Stimulated activated naive B cell treated with anti-CD40 and anti-IgM and Interleukin-4, amounts not matched to agents 10 μg/mL and 1 μg/mL and 100 μg/mL, for 72 hours (primary cell): Measurements from ENCODE around the gene OR2W1.
A peak's percentile ranks its signal among the peaks of the same experiment; 100 is the strongest.

Experiments used
- ATAC-seq, 2 donors: fragments of 150-1000 bp; cut with Tn5 transposase; replicated peaks; 2 replicates each; pipeline ENCODE4 v1.10.0; 2021; ENCODE audit warnings: moderate library complexity in 1 of 2
- DNase-seq: peaks from one replicate; pipeline ENCODE4 v3.0.0; 2021
- H3K27ac Mint-ChIP-seq: one replicate; pipeline ENCODE4 v1.8.0; 2022; ENCODE audit warnings: mild to moderate bottlenecking, mixed read lengths
- H3K27me3 Mint-ChIP-seq, 2 donors: one replicate each; pipeline ENCODE4 v1.8.0; 2022; ENCODE audit warnings: mixed read lengths in 2 of 2
- H3K36me3 Mint-ChIP-seq, 2 donors: one replicate each; pipeline ENCODE4 v1.8.0; 2022; ENCODE audit warnings: mixed read lengths in 2 of 2, mild to moderate bottlenecking in 1 of 2
- H3K4me1 Mint-ChIP-seq, 2 donors: one replicate each; pipeline ENCODE4 v1.8.0; 2022; ENCODE audit warnings: mixed read lengths in 2 of 2, mild to moderate bottlenecking in 1 of 2
- H3K4me3 Mint-ChIP-seq, 2 donors: one replicate each; pipeline ENCODE4 v1.8.0; 2022; ENCODE audit warnings: mild to moderate bottlenecking in 2 of 2, mixed read lengths in 2 of 2, moderate library complexity in 1 of 2
- H3K9me3 Mint-ChIP-seq, 2 donors: one replicate each; pipeline ENCODE4 v1.8.0; 2022; ENCODE audit warnings: mixed read lengths in 2 of 2, mild to moderate bottlenecking in 1 of 2

Gene OR2W1, protein sequence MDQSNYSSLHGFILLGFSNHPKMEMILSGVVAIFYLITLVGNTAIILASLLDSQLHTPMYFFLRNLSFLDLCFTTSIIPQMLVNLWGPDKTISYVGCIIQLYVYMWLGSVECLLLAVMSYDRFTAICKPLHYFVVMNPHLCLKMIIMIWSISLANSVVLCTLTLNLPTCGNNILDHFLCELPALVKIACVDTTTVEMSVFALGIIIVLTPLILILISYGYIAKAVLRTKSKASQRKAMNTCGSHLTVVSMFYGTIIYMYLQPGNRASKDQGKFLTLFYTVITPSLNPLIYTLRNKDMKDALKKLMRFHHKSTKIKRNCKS

DNA sequence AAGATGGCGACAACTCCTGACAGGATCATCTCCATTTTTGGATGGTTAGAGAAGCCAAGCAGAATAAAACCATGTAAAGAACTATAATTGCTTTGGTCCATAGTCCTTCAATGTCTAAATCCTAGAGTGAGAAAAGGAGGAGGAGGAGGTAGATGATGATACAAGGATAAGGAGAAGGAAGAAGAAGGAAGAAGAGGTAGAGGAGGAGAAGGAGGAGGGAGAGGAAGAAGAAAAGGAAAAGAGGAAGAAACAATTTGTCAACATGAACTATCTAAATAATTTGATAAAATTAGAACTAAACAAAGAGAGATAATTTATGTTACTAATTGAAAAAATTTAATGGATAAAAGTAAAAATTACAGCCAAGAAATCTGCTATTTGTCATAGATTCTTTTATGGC lies at the start of gene OR2W1:
OR2W1 (minus strand) TSS at position 101 of the 400 bp plus-strand sequence; CDS start at position 101, 0 bp downstream.
- Mint-ChIP-seq H3K27ac (no peak within 1 kb of the TSS), H3K9me3 (peaks cover 0 to 6% of the 10 kb centered on the region in 2 donors), H3K4me3 (no peak within 1 kb of the TSS), H3K4me1 (no peaks in the 10 kb centered on the region), H3K36me3 (no peaks in the 10 kb centered on the region), H3K27me3 (peaks cover 19 to 43% of the 10 kb centered on the region in 2 donors)
- DNase-seq (no peak), ATAC-seq (no peak)

DNA sequence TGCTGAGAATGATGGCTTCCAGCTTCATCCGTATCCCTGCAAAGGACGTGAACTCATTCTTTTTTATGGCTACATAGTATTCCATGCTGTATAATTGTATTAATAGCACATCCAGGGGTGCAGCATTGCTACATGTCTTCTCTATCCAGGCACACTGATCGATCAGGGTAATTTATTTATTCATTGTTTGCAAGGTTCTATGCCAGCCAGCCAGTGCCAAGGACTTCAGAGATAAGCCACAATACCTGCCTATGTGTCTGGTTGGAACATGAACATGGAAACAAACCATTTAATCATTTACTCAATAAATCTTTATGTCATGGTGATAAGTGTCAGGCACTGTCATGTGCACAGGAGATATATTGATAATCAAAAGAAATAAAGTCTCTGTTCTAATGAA lies 48.0 kb upstream of the OR2W1 start:
- DNase-seq (no peak), ATAC-seq (no peak)
- Mint-ChIP-seq H3K27me3 (peaks cover 15 to 18% of the 10 kb centered on the region in 2 donors), H3K36me3 (no peaks in the 10 kb centered on the region), H3K4me3 (no peak overlapping the region), H3K9me3 (peaks cover 0 to 3% of the 10 kb centered on the region in 2 donors), H3K4me1 (no peaks in the 10 kb centered on the region), H3K27ac (no peak overlapping the region)

DNA sequence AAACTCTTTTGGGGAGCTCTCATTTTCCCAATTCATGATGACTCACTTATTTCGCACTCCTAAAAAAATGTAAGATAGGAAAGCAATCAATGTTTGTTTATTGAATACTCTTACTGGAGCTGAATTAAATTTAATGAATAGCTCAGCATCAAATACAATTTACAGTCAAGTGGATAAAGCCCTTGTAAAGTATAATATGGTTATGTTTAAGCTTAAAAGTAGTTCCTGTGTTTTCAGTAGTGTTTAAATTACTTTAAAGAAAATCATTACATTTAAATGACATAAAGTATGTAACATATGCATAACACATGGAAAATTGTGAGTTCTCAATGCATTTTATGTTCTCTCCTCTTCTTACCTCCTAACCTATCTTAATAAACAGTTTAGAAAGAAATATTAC lies 42.2 kb upstream of the OR2W1 start, which contains the start of gene OR2B3:
OR2B3 (minus strand) TSS at position 101 of the 400 bp plus-strand sequence; CDS start at position 36, 65 bp downstream.
- Mint-ChIP-seq H3K36me3 (no peaks in the 10 kb centered on the region), H3K4me3 (no peak within 1 kb of the TSS), H3K27ac (no peak within 1 kb of the TSS), H3K9me3 (peaks cover 0 to 2% of the 10 kb centered on the region in 2 donors), H3K27me3 (peaks cover 15 to 34% of the 10 kb centered on the region in 2 donors), H3K4me1 (no peaks in the 10 kb centered on the region)
- ATAC-seq (no peak), DNase-seq (no peak)

DNA sequence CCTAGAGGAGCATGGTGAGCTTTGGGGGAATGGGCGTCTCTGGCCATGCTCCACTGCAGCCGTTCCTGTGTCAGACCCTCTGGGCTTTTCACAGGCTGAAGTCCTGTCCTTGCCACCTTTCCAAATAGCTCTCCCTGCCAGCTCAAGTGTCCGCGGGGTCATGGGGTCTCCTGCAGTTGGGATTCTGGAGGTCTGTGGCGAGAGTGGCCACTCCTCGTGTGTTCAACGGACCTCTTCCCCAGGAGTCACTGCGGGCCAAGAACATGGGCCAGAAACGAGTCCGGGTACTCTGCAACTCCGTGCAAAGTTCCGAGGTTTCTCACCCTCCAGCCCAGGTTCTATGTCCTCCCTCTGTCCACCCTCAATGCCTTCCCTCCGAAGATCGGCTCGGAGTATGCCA lies 37.5 kb upstream of the OR2W1 start:
- no peak for DNase-seq
- peaks cover 0 to 2% of the 10 kb centered on the region in 2 donors for H3K9me3 Mint-ChIP-seq
- H3K27ac Mint-ChIP-seq: no peak overlapping the region
- H3K36me3 Mint-ChIP-seq: no peaks in the 10 kb centered on the region
- ATAC-seq: no peak
- no peak overlapping the region for H3K4me3 Mint-ChIP-seq
- no peaks in the 10 kb centered on the region for H3K4me1 Mint-ChIP-seq
- H3K27me3 Mint-ChIP-seq: peaks cover 21 to 33% of the 10 kb centered on the region in 2 donors

DNA sequence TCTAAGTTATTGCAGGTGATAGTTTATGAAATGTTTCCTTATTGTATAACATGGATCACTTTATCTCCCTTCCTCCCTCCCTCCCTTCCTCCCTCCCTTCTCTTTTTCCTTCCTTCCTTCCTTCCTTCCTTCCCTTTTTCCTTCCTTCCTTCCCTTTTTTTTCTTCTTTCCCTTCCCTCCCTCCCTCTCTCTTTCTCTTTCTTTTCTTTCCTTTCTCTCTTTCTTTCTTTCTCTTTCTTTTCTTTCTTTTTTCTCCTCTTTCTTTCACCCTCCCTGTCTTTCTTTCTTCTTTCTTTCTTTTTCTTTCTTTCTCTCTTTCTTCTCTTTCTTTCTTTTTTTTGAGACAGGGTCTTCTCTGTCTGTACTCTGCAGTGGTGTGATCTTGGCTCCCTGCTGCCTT lies 36.3 kb upstream of the OR2W1 start:
- no peak overlapping the region for H3K4me3 Mint-ChIP-seq
- DNase-seq (no peak), ATAC-seq (no peak)
- no peaks in the 10 kb centered on the region for H3K36me3 Mint-ChIP-seq
- no peak overlapping the region for H3K27ac Mint-ChIP-seq
- peaks cover 0 to 2% of the 10 kb centered on the region in 2 donors for H3K9me3 Mint-ChIP-seq
- no peaks in the 10 kb centered on the region for H3K4me1 Mint-ChIP-seq
- H3K27me3 Mint-ChIP-seq: peaks cover 21 to 33% of the 10 kb centered on the region in 2 donors

DNA sequence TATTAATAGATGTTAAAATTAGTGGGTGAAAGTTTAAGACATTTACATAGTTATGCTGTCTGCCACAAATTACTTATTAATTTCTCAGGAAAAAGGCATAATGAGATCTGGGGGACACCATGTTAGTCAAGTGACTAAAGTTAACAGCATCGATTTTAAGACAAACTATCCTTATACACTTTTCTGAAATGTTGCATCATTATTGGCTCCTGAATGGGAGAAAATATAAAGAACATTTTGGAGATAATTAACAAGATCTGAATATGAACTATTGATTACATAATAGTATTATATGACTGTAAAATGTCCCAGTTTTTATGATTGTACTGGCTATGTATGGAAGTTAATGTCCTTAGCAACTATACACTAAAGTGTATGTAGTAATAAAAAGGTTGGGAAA lies 34.2 kb upstream of the OR2W1 start:
- Mint-ChIP-seq H3K9me3 (peaks cover 0 to 2% of the 10 kb centered on the region in 2 donors), H3K27ac (no peak overlapping the region), H3K36me3 (no peaks in the 10 kb centered on the region), H3K27me3 (peaks cover 18 to 23% of the 10 kb centered on the region in 2 donors), H3K4me3 (no peak overlapping the region), H3K4me1 (no peaks in the 10 kb centered on the region)
- ATAC-seq: no peak
- no peak for DNase-seq

DNA sequence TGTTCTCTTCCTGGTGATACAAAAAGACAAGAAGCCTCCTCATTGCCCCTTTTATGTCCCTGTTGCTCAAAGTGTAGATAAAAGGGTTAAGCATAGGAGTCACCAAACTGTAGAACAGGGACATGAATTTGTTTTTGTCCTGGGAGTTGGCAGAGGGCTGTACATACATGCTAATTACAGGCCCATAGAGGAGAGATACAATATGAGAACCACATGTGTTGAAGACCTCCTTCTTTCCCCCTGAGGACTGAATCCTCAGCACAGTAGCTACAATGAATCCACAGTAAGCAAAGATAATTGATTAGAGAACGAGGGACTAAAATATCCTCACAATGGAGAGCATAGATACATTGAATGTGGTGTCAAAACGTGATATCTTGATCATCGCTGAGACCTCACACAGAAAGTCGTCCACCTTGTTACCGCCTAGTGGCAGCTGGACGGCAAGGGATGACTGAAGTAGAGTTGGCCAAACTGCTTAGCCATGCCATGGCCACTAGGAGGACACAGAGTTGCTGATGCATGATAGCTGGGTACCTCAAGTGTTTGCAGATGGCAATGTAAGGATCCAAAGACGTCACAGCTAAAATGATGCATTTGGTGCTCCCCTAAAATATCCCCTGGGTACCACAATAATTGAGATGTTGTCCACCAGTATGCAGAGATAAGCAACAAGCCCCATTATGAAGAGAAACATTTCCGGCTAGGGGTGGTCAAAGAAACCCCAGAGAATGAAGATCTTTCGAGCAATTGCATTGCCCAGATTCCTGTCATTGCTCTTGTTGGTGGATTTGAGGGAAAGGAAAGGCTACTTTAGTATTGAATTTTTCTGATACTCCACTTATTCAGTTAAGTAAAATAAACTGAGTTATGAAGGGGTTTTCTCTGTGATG lies 27.1 kb upstream of the OR2W1 start:
- Mint-ChIP-seq H3K36me3 (no peaks in the 10 kb centered on the region), H3K27ac (no peak overlapping the region), H3K4me3 (no peak overlapping the region), H3K9me3 (peaks cover 3 to 4% of the 10 kb centered on the region in 2 donors), H3K27me3 (peaks cover 23 to 24% of the 10 kb centered on the region in 2 donors), H3K4me1 (no peaks in the 10 kb centered on the region)
- peak; percentile 66 to 81 for ATAC-seq
- peak; percentile 2 for DNase-seq

DNA sequence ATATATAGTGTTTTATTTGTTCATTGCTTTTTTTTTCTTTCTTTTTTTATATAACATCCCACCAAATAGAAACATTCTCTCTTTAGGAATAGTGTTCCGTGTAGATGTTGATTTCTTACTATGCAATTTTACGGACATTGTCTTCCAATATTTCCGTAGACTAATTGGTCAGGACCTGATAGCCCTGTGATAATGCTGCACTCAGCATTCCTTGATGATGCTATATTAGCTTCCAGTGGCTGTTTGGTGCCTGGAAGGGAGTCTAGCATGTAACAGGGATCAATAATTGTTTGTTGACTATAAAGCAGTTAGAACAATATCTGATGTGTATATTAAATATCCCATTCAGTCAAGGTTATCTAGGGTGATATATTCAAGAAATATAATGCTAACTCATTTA lies 6.7 kb upstream of the OR2W1 start:
- H3K4me1 Mint-ChIP-seq: no peaks in the 10 kb centered on the region
- H3K36me3 Mint-ChIP-seq: no peaks in the 10 kb centered on the region
- peaks cover 21 to 35% of the 10 kb centered on the region in 2 donors for H3K27me3 Mint-ChIP-seq
- peaks cover 6 to 7% of the 10 kb centered on the region in 2 donors for H3K9me3 Mint-ChIP-seq
- DNase-seq: no peak
- no peak for ATAC-seq
- H3K4me3 Mint-ChIP-seq: no peak overlapping the region
- H3K27ac Mint-ChIP-seq: no peak overlapping the region

DNA sequence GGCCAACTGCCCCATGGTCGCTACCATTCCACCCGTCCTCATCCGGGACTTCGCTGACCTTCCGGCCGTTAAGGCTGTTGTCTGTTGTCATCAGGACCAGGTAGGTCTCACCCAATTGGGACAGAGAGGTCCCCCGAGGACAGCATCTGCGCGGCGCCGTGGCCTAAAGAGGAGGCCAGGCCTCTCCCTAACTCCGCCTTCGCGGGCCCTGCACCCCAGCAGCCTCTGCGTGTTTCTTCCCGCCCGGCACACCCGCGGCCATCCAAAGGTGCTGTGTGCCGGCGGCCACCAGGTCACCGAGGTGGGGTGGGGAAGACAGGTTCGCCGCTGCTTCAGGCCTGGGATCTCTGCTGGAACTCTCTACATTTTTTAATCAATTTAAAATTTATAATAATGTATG lies 9.0 kb downstream of the OR2W1 start:
- no peak for ATAC-seq
- DNase-seq: no peak
- H3K36me3 Mint-ChIP-seq: no peaks in the 10 kb centered on the region
- H3K27ac Mint-ChIP-seq: no peak overlapping the region
- H3K4me3 Mint-ChIP-seq: no peak overlapping the region
- H3K4me1 Mint-ChIP-seq: no peaks in the 10 kb centered on the region
- peaks cover 5 to 9% of the 10 kb centered on the region in 2 donors for H3K27me3 Mint-ChIP-seq
- H3K9me3 Mint-ChIP-seq: peaks cover 0 to 4% of the 10 kb centered on the region in 2 donors

DNA sequence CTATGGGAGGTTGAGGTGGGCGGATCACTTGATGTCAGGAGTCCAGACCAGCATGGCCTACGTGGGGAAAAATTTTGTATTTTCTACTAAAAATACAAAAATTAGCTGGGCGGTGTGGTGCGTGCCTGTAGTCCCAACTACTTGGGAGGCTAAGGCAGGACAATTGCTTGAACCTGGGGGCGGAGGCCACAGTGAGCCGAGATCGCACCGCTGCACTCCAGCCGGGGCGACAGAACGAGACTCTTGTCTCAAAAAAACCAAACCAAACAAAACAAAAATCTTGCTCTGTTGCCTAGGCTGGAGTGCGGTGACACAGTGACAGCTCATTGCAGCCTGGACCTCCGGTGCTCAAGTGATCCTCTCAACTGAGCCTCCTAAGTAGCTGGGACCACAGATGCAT lies 16.2 kb downstream of the OR2W1 start:
- Mint-ChIP-seq H3K27ac (no peak overlapping the region), H3K27me3 (peaks cover 21 to 35% of the 10 kb centered on the region in 2 donors), H3K4me3 (no peak overlapping the region), H3K9me3 (no peaks in the 10 kb centered on the region), H3K36me3 (no peaks in the 10 kb centered on the region), H3K4me1 (no peaks in the 10 kb centered on the region)
- no peak for DNase-seq
- ATAC-seq: no peak

DNA sequence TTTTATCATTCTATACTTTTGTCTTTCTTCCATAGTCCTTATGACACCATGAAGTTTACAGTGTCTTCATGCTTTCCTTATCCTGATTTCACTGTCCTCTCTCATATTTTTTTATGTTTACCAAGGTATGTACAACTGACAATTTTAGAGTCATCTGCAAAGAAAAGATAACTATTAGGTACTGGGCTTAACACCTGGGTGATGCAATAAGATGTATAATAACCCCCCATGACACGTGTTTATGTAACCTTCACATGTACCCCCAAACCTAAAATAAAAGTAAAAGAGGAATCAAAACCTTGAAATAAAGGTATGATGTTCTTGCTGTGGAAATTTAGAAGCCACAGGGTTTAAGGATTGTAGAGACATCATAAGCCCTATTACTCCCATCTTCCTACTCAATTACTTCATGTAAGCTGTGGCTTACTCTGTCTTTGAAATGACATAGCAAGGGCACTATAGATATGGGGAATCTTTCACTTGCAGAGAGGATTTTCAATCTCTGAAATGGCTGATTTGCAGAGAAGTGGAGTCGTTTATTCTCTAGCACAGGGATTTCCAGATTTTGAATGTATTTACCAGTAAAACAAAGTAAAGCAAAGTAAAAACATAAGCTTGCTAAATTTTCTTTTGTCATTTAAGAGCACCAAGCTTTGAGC lies 18.9 kb downstream of the OR2W1 start:
- Mint-ChIP-seq H3K4me1 (no peaks in the 10 kb centered on the region), H3K27me3 (peaks cover 34 to 49% of the 10 kb centered on the region in 2 donors), H3K27ac (no peak overlapping the region), H3K36me3 (no peaks in the 10 kb centered on the region), H3K4me3 (no peak overlapping the region), H3K9me3 (no peaks in the 10 kb centered on the region)
- ATAC-seq: no peak
- no peak for DNase-seq

DNA sequence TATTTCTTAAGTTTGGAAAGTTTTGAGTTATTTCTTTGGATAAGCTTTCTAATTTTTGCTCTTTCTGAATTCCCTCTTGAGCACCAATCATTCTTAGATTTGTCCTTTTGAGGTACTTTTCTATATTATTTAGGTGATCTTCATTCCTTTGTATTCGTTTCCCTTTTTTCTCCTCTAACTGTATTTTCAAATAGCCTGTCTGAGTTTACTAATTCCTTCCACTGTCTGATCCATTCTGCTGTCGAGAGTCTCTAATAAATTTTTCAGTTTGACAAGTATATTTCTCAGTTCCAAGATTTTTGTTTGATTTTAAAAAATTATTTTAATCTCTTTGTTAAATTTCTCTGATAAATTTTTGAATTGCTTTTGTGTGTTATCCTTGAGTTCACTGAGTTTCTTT lies 23.5 kb downstream of the OR2W1 start:
- Mint-ChIP-seq H3K27me3 (peaks cover 22 to 45% of the 10 kb centered on the region in 2 donors), H3K27ac (no peak overlapping the region), H3K36me3 (no peaks in the 10 kb centered on the region), H3K4me1 (peaks cover 8 to 15% of the 10 kb centered on the region in 2 donors), H3K4me3 (no peak overlapping the region), H3K9me3 (no peaks in the 10 kb centered on the region)
- ATAC-seq: no peak
- no peak for DNase-seq

DNA sequence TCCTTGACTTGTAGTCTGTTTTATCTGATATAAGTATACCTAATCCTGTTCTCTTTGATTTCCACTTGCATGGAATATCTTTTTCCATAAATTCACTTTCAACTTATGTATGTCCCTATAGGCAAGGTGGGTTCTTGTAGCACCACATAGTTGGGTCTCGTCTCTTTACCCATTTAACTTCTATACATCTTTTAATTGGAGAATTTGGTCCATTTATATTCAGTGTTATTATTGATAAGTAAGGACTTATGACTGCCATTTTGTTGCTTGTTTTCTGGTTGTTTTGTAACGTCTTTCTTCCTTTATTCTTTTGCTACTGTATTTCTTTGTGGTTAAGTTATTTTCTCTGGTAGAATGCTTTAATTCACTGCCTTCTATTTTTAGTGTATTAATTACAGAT lies 25.3 kb downstream of the OR2W1 start:
- no peaks in the 10 kb centered on the region for H3K36me3 Mint-ChIP-seq
- H3K4me3 Mint-ChIP-seq: no peak overlapping the region
- no peak overlapping the region for H3K27ac Mint-ChIP-seq
- peaks cover 13 to 21% of the 10 kb centered on the region in 2 donors for H3K4me1 Mint-ChIP-seq
- peaks cover 32 to 49% of the 10 kb centered on the region in 2 donors for H3K27me3 Mint-ChIP-seq
- no peaks in the 10 kb centered on the region for H3K9me3 Mint-ChIP-seq
- ATAC-seq: no peak
- DNase-seq: no peak

DNA sequence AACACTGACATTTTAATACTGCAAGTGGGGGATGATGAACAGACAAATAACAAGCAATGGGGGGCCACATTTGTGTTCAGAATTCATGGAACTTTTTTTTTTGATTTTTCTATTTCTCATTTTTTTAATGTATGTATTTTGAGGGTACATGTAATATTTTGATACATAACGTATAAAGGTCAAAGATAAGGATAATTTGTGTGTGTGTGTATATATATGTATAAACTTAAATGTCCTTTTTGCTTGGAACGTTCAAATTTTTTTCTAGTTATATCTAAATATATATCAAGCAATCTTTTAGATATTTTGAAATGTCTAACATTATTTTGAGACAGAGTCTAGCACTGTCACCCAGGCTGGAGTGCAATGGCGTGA lies 27.6 kb downstream of the OR2W1 start:
- Mint-ChIP-seq H3K36me3 (no peaks in the 10 kb centered on the region), H3K27ac (no peak overlapping the region), H3K27me3 (peaks cover 43 to 60% of the 10 kb centered on the region in 2 donors), H3K4me3 (peak overlapping the region; percentile 77 to 82), H3K9me3 (no peaks in the 10 kb centered on the region), H3K4me1 (peaks cover 13 to 21% of the 10 kb centered on the region in 2 donors)
- ATAC-seq: no peak
- DNase-seq: no peak
